GM12878 (cell line): ENCODE measurements around the gene GPBAR1. TPM values are rescaled to one million over a fixed set of nuclear protein-coding genes. Genes with fewer than 3 reads are reported as not detected.

ENCODE experiments used
- ATF2 ChIP-seq: IDR thresholded peaks from 2 replicates; pipeline ENCODE4 v1.6.1; 2012; ENCODE audit warnings: low read length, inconsistent platforms
- BHLHE40 ChIP-seq, 2 experiments: fragments of 450-650 bp in 1 of 2; IDR thresholded peaks; 2 replicates each; pipeline ENCODE4 v1.6.1; 2011 to 2017; ENCODE audit warnings: low read depth in 2 of 2, borderline replicate concordance in 1 of 2, improper control_type of control experiment in 1 of 2, low read length in 1 of 2, mild to moderate bottlenecking in 1 of 2
- CEBPZ ChIP-seq: fragments of 150-350 bp; IDR thresholded peaks from 2 replicates; pipeline ENCODE4 v1.6.1; 2016; ENCODE audit warnings: low read depth, low read length
- CHD2 ChIP-seq: IDR thresholded peaks from 2 replicates; pipeline ENCODE4 v1.6.1; 2011; ENCODE audit warnings: low read depth, low read length, improper control_type of control experiment, borderline replicate concordance
- CTCF ChIP-seq, 3 experiments: IDR thresholded peaks in 2 of 3; conservative IDR thresholded peaks in 1 of 3; 2 replicates each; pipeline ENCODE4 v1.5.1; 2011; ENCODE audit warnings: low read depth in 3 of 3, low read length in 3 of 3, mild to moderate bottlenecking in 3 of 3, control low read depth in 2 of 3, moderate library complexity in 2 of 3, inconsistent platforms in 1 of 3, mixed read lengths in 1 of 3; ENCODE audit not compliant: control insufficient read depth in 2 of 3, insufficient read depth in 1 of 3; ENCODE audit errors: extremely low read depth in 1 of 3
- DPF2 ChIP-seq: fragments of 450-650 bp; IDR thresholded peaks from 2 replicates; pipeline ENCODE4 v1.6.1; 2017; ENCODE audit warnings: mild to moderate bottlenecking
- EED ChIP-seq: sonication (generic); IDR thresholded peaks from 2 replicates; pipeline ENCODE4 v1.6.1; 2016; ENCODE audit warnings: antibody characterized with exemption, low read depth
- HCFC1 ChIP-seq: fragments of 150-350 bp; IDR thresholded peaks from 2 replicates; pipeline ENCODE4 v1.6.1; 2014; ENCODE audit warnings: low read length
- HDGF ChIP-seq: fragments of 450-650 bp; IDR thresholded peaks from 2 replicates; pipeline ENCODE4 v1.6.1; 2016; ENCODE audit warnings: antibody characterized with exemption
- HSF1 ChIP-seq: fragments of 150-350 bp; IDR thresholded peaks from 2 replicates; pipeline ENCODE4 v1.6.1; 2014; ENCODE audit warnings: mild to moderate bottlenecking, low read depth, low read length
- IRF4 ChIP-seq: IDR thresholded peaks from 2 replicates; pipeline ENCODE4 v1.6.1; 2011; ENCODE audit warnings: low read depth, low read length
- JUNB ChIP-seq: IDR thresholded peaks from 2 replicates; pipeline ENCODE4 v1.6.1; 2016; ENCODE audit warnings: antibody characterized with exemption, mild to moderate bottlenecking
- KDM1A ChIP-seq: fragments of 200-600 bp; sonication (generic); IDR thresholded peaks from 2 replicates; pipeline ENCODE4 v1.6.1; 2016; ENCODE audit warnings: borderline replicate concordance
- MXI1 ChIP-seq: fragments of 150-350 bp; IDR thresholded peaks from 2 replicates; pipeline ENCODE4 v1.6.1; 2011; ENCODE audit warnings: low read depth, mild to moderate bottlenecking, inconsistent platforms, low read length, improper control_type of control experiment
- NFYB ChIP-seq: IDR thresholded peaks from 2 replicates; pipeline ENCODE4 v1.6.1; 2011; ENCODE audit warnings: low read depth, mild to moderate bottlenecking, low read length, improper control_type of control experiment, moderate library complexity; ENCODE audit not compliant: insufficient read depth
- NR2F1 ChIP-seq: fragments of 450-650 bp; conservative IDR thresholded peaks from 2 replicates; pipeline ENCODE4 v1.6.1; 2017; ENCODE audit warnings: mild to moderate bottlenecking
- PAX5 ChIP-seq: IDR thresholded peaks from 2 replicates; pipeline ENCODE4 v1.6.1; 2011; ENCODE audit warnings: low read depth, low read length, borderline replicate concordance
- PBX3 ChIP-seq: IDR thresholded peaks from 2 replicates; pipeline ENCODE4 v1.6.1; 2011; ENCODE audit warnings: mild to moderate bottlenecking, low read depth, low read length, moderate library complexity; ENCODE audit not compliant: insufficient replicate concordance
- RAD21 ChIP-seq: IDR thresholded peaks from 2 replicates; pipeline ENCODE4 v1.6.1; 2011; ENCODE audit warnings: mild to moderate bottlenecking, low read depth, low read length, moderate library complexity; ENCODE audit not compliant: insufficient read depth
- RBBP5 ChIP-seq: fragments of 200-600 bp; sonication (generic); conservative IDR thresholded peaks from 2 replicates; pipeline ENCODE4 v1.6.1; 2016
- SUPT20H ChIP-seq: IDR thresholded peaks from 2 replicates; pipeline ENCODE4 v1.6.1; 2011; ENCODE audit warnings: low read depth, mild to moderate bottlenecking, low read length, moderate library complexity, borderline replicate concordance; ENCODE audit not compliant: control insufficient read depth
- ZNF24 ChIP-seq: fragments of 450-650 bp; IDR thresholded peaks from 2 replicates; pipeline ENCODE4 v1.6.1; 2017; ENCODE audit warnings: antibody characterized with exemption, mild to moderate bottlenecking
- polyA plus RNA-seq, 11 experiments: library from polyadenylated mRNA; depleted of rRNA in 4 of 11; unstranded in 6 of 11; stranded (reverse) in 5 of 11; fragments of >200 nt; fragmentation: Nextera tagmentation in 4 of 11; fragmentation: Illumina TruSeq in 1 of 11; extraction: Ambion mirVana in 4 of 11; extraction: Trizol in 1 of 11; gene quantifications; 1 replicate in 1 of 11; 2 replicates in 10 of 11; pipeline versions ENCODE4 v1.2.1 to v1.2.3, GENCODE V29; 2011 to 2016; ENCODE audit warnings: inconsistent platforms in 2 of 11, missing spikeins in 2 of 11, low read depth in 1 of 11
- total RNA-seq, 4 experiments: library from RNA; depleted of rRNA in 3 of 4; stranded (reverse); fragments of >200 nt in 3 of 4; fragmentation: Illumina TruSeq in 1 of 4; extraction: Trizol in 1 of 4; gene quantifications; 2 replicates each; pipeline versions ENCODE4 v1.2.1 to v1.2.3, GENCODE V29; 2013 to 2021

Gene GPBAR1
- total and polyA plus RNA-seq, 10 of the 15 experiments (the other 5 are each of a cell fraction or from before 2014, with no cell fraction given) = 0.03 to 0.36 (median 0.11) TPM; not detected in 3

- TF ChIP-seq HDGF = no peak
- peak; percentile 32; the same call in 1 of the 2 replicates for TF ChIP-seq NR2F1
- TF ChIP-seq DPF2 = peak; percentile 21; the same call in 1 of the 2 replicates
- TF ChIP-seq PBX3 = no peak
- no peak for TF ChIP-seq JUNB
- TF ChIP-seq SUPT20H = no peak
- TF ChIP-seq CTCF (IDR thresholded peaks at IDR 0.05 in 2 of 3, conservative IDR thresholded peaks at IDR 0.05 in 1 of 3; ENCODE audit: control insufficient read depth in 2 of 3, extremely low read depth in 1 of 3, insufficient read depth in 1 of 3, low read depth in 3 of 3, low read length in 3 of 3) = peak; percentile 90 to 93 (median 92)
- TF ChIP-seq NFYB = no peak
- no peak for TF ChIP-seq RBBP5
- no peak for TF ChIP-seq HSF1
- TF ChIP-seq CEBPZ = no peak
- TF ChIP-seq KDM1A = no peak
- TF ChIP-seq BHLHE40 (IDR thresholded peaks at IDR 0.05; ENCODE audit: borderline replicate concordance in 1 of 2, low read depth in 2 of 2, low read length in 1 of 2) = 0 out of 4 replicates have a peak, but pooled peaks of 1 of the 2 experiments have one; percentile 53
- no peak for TF ChIP-seq PAX5
- TF ChIP-seq ATF2 = no peak
- TF ChIP-seq CHD2 = no peak
- TF ChIP-seq RAD21 = peak; percentile 97
- TF ChIP-seq MXI1 = no peak
- TF ChIP-seq EED = no peak
- TF ChIP-seq HCFC1 = no peak
- no peak for TF ChIP-seq IRF4
- peak; percentile 82 for TF ChIP-seq ZNF24
Observed at GRCh38 chr2:218301176-218301819, 40.5 kb downstream of the GPBAR1 start (continued).
